NCI-H526 (cell line): Measurements from ENCODE around the gene ATP2C2.
A peak's percentile ranks its signal among the peaks of the same experiment; 100 is the strongest.
"Not testable (repeated sequence)": the region's sequence is repeated elsewhere in the genome, so short reads cannot be mapped to it uniquely, and the experiment has no call there.

Experiments used
- DNase-seq, 2 experiments: peaks; one replicate each; lab custom pipeline; 2025; lab: John Stamatoyannopoulos, UW

Gene ATP2C2

GRCh38 chr16:84420556-84420955 is 52.2 kb downstream of the ATP2C2 start:
- not testable (repeated sequence) for DNase-seq

GRCh38 chr16:84421081-84421937 is 53.0 kb downstream of the ATP2C2 start:
- no peak for DNase-seq

- no peak for DNase-seq
Observed at GRCh38 chr16:84421938-84422220, 53.5 kb downstream of the ATP2C2 start.

GRCh38 chr16:84423416-84423837 is 55.1 kb downstream of the ATP2C2 start:
- peak; percentile 12 to 23 for DNase-seq

GRCh38 chr16:84425696-84426095 is 57.4 kb downstream of the ATP2C2 start:
- no peak for DNase-seq

GRCh38 chr16:84426804-84427203 is 58.5 kb downstream of the ATP2C2 start:
- no peak for DNase-seq

GRCh38 chr16:84427553-84427952 is 59.2 kb downstream of the ATP2C2 start:
- no peak for DNase-seq

- no peak for DNase-seq
Observed at GRCh38 chr16:84430860-84431259, 62.5 kb downstream of the ATP2C2 start.

- no peak for DNase-seq
Observed at GRCh38 chr16:84434800-84435199, 66.5 kb downstream of the ATP2C2 start.

GRCh38 chr16:84436196-84436595 is 67.9 kb downstream of the ATP2C2 start:
- DNase-seq, result no peak

- no peak for DNase-seq
Observed at GRCh38 chr16:84438971-84439696, 70.8 kb downstream of the ATP2C2 start.

- DNase-seq, result no peak
Observed at GRCh38 chr16:84442416-84443145, 74.2 kb downstream of the ATP2C2 start.

GRCh38 chr16:84443166-84443802 is 74.9 kb downstream of the ATP2C2 start:
- DNase-seq, result no peak

- no peak for DNase-seq
Observed at GRCh38 chr16:84444476-84444875, 76.1 kb downstream of the ATP2C2 start.

GRCh38 chr16:84446084-84446483 is 77.7 kb downstream of the ATP2C2 start:
- no peak for DNase-seq

GRCh38 chr16:84446596-84447392 is 78.5 kb downstream of the ATP2C2 start:
- DNase-seq, result no peak

GRCh38 chr16:84448444-84448843 is 80.1 kb downstream of the ATP2C2 start:
- DNase-seq, result no peak

- no peak for DNase-seq
Observed at GRCh38 chr16:84449156-84450140, 81.1 kb downstream of the ATP2C2 start.

GRCh38 chr16:84450176-84450865 is 82.0 kb downstream of the ATP2C2 start:
- no peak for DNase-seq
